Measurements from ENCODE around the gene AGAP1.

DNA sequence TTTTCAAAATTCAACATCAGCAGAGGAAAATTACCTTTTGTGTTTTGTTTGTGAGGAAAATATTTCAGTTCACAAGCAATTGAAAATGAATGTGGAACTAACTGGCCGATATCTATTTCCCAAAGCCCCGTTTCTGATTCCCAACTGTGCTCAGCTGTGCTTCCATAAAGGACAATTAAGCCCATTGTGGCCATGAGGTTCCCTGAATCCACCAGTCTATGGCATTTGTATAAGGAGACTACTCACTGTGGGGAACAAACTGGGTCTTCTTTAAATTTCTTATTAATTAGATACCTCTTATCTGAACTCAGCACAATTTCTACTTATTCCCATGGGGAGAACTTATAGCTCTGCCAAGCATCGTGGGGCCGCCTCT lies 31.4 kb upstream of the AGAP1 start:
- TF ChIP-seq POLR2A (IDR thresholded peaks at IDR 0.05) (no peak), CTCF (IDR thresholded peaks at IDR 0.05) (no peak)
